AG09309 (cell line): ENCODE results near the gene CASKIN2.

ENCODE experiments used
- DNase-seq: peaks from one replicate; pipeline ENCODE4 v3.0.0-alpha.2; 2010; ENCODE audit warnings: low read depth
- H3K4me3 ChIP-seq: 2 replicates; pipeline ENCODE4 v1.5.1; 2011; ENCODE audit warnings: mild to moderate bottlenecking, low read depth, low read length, moderate library complexity; ENCODE audit not compliant: control insufficient read depth
- TF ChIP-seq, protein P1 (sequence below): IDR thresholded peaks from 2 replicates; pipeline ENCODE4 v1.5.1; 2011; ENCODE audit warnings: mild to moderate bottlenecking, low read depth, low read length, inconsistent platforms; ENCODE audit not compliant: insufficient read depth, control insufficient read depth; ENCODE audit errors: missing control alignments

Gene CASKIN2

DNA sequence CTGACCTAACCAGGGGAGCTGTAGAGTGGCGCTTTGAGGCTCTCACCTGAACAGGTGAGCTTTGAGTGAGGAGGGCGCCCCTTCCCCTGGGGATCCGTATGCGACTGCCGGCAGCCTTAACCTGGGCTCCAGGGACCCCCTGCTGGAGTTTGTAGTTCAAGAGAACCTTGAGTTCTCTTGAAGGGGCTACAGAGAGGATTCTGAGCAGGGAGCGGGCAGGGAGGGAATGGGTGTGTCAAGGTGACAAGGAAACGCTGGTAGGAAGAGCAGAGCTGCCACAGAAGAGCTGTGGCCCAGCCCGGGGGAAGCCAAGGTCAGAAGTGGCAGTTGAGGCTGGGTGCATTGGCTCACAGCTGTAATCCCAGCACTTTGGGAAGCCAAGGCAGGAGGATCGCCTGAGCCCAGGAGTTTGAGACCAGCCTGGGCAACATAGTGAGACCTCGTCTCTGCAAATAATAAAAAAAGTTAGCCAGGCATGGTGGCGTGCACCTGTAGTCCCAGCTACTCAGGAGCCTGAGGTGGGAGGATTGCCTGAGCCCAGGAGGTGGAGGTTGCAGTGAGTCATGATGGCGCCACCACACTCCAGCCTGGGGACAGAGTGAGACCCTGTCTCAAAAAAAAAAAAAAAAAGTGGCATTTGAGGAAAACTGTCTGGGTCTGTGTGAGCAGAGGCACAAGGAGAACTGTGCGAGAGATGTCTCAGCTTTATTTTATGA lies 11.4 kb upstream of the CASKIN2 start:
- TF ChIP-seq, protein P1, sequence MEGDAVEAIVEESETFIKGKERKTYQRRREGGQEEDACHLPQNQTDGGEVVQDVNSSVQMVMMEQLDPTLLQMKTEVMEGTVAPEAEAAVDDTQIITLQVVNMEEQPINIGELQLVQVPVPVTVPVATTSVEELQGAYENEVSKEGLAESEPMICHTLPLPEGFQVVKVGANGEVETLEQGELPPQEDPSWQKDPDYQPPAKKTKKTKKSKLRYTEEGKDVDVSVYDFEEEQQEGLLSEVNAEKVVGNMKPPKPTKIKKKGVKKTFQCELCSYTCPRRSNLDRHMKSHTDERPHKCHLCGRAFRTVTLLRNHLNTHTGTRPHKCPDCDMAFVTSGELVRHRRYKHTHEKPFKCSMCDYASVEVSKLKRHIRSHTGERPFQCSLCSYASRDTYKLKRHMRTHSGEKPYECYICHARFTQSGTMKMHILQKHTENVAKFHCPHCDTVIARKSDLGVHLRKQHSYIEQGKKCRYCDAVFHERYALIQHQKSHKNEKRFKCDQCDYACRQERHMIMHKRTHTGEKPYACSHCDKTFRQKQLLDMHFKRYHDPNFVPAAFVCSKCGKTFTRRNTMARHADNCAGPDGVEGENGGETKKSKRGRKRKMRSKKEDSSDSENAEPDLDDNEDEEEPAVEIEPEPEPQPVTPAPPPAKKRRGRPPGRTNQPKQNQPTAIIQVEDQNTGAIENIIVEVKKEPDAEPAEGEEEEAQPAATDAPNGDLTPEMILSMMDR = no peak
- DNase-seq = no peak
- H3K4me3 ChIP-seq = no peak overlapping the region

DNA sequence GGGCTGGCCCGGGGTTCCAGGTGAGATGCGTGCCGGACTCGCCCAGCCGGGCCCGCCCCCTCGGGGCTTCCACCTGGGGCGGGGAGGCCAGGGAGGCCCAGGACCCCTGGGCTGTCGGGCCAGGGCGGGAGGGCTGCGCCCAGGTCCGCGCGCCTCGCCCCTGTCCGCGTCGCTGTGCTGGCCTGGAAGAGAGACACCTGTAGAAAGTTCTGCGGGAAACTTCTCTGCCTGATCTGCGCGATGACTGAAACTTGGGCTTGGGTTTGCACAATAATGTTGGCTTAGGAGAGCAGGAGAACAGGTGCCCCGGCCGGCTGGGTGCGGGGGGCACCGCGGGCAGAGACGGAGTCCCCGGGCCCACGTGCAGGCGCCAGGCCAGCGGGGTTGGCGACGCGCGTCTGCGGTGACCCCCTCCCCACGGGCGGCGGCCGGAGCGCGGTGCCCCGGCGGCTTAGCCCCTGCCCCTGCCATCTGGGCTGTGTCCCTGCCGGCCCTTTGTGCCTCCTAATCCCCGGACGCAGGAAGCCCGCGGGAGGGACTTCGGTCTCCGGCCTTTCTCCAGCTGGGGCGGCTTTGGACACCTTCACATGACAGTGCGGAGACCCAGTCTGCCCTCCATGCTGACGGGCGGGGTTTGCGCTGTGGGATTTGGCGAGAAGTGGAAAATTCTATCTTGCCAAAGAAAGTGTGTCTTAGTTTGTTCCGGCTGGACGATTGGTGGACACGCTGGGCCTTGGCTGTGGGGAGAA lies 10.6 kb upstream of the CASKIN2 start:
- TF ChIP-seq, protein P1 = no peak
- H3K4me3 ChIP-seq = peak overlapping the region; percentile 8
- DNase-seq = no peak

DNA sequence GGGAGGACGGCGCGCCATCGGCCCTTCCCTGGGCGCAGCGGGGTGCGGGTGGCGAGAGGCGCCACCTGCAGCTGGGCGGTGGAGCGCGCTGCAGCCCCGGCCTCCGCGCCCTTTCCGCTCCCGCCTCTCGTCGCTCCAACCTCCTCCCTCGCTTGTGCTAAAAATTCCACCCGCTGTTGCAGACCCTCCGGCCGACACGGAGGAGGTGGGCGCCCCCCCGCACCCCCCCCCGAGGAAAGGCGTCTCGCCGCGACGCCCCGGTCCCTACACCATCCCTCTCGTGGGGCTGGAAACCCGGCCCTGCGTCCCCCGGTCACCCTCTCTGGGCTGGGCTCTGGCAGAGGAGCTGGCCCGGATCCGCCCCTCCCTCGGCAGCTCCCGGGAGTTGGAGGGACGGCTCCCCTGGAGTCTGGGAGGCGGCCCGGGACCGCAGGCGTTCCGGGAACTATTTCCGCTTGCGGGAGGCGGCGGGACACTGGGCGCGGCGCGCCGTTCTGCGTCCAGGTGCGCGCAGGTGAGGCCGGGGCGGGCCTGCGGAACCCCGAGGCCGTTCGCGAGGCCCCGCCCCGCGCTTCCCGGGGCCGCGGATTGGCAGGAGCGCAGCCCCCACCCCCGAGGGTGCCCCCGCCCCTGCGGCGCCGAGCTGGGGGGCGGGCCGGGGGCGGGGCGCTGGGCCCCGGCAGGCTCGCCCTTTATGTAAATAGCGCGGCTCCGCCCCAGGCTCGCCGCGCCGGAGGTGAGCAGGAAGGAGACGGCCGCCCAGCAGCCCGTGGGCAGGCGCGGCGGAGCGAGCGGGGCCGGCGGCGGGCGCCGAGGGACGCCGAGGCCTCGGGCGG lies 9.9 kb upstream of the CASKIN2 start, which contains the start of gene LLGL2:
Gene LLGL2, plus strand, starts transcription at position 728 of the 836 bp plus-strand sequence. CDS start 17,730 bp downstream, outside the sequence.
- peak within 1 kb of the TSS; percentile 39 for H3K4me3 ChIP-seq
- TF ChIP-seq, protein P1 = no peak
- DNase-seq = no peak

DNA sequence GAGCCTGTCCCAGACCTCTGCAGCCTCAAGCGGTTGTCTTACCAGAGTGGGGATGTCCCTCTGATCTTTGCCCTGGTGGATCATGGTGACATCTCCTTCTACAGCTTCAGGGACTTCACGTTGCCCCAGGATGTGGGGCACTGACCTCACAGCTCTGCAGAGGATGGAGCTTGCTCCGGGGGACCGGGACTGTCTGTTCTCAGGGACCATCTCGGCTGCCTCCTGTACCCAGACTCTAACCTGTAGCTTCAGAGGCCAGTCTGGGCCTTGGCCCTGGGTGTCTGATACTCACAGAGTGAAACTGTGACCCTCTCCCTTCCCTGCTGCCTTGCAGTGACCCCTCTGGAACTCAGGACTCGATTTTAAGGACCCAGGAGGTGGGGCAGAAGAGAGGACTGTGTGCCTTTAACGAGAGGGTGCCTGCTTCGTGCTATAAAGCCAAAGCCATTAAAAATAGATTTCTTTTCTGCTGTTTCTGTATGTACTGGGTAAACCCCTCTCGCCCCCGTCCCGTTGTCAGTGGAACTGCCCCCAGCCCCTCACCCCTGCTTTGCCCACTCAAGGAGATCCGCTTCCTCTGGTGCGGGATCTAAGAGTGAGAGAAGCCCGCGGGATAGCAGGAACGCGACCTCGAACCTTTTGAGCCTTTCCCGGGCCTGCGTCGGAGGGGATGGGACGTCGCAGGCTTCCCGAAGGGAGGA lies 9.1 kb upstream of the CASKIN2 start:
- H3K4me3 ChIP-seq = no peak overlapping the region
- TF ChIP-seq, protein P1 = no peak
- no peak for DNase-seq

DNA sequence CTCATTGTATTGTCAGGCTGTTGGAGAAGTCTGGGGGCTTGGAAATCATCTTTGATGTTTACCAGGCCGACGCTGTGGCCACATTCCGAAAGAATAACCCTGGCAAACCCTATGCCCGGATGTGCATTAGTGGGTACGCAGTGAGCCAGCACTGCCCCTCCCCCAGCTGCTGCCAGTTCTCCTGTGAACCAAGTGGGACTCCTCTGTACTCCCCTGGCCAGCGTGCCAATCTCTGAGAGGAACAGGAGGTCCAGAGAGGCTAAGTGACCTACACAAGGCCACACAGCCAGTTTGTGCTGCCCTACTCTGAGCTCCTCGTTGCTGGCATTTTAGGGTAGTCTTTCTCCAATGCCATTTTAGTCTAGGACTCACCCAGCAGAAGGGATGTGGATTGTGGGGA lies 8.3 kb upstream of the CASKIN2 start:
- H3K4me3 ChIP-seq = no peak overlapping the region
- DNase-seq = no peak
- TF ChIP-seq, protein P1 = no peak
